Epithelial cell of esophagus (primary cell): ENCODE data around the gene VAMP7.
"Not testable (repeated sequence)": the region's sequence is repeated elsewhere in the genome, so short reads cannot be mapped to it uniquely, and the experiment has no call there.

Experiments
- DNase-seq: peaks from one replicate; pipeline ENCODE4 v3.0.0; 2010; ENCODE audit warnings: low read depth
- H3K4me3 ChIP-seq: 2 replicates; pipeline ENCODE4 v1.5.1; 2011; ENCODE audit warnings: mild to moderate bottlenecking, low read length, control low read depth
- CTCF ChIP-seq: IDR thresholded peaks from 2 replicates; pipeline ENCODE4 v1.5.1; 2011; ENCODE audit warnings: low read depth, mild to moderate bottlenecking, low read length, control low read depth, inconsistent platforms; ENCODE audit not compliant: insufficient read depth; ENCODE audit errors: missing control alignments

Gene VAMP7

DNA sequence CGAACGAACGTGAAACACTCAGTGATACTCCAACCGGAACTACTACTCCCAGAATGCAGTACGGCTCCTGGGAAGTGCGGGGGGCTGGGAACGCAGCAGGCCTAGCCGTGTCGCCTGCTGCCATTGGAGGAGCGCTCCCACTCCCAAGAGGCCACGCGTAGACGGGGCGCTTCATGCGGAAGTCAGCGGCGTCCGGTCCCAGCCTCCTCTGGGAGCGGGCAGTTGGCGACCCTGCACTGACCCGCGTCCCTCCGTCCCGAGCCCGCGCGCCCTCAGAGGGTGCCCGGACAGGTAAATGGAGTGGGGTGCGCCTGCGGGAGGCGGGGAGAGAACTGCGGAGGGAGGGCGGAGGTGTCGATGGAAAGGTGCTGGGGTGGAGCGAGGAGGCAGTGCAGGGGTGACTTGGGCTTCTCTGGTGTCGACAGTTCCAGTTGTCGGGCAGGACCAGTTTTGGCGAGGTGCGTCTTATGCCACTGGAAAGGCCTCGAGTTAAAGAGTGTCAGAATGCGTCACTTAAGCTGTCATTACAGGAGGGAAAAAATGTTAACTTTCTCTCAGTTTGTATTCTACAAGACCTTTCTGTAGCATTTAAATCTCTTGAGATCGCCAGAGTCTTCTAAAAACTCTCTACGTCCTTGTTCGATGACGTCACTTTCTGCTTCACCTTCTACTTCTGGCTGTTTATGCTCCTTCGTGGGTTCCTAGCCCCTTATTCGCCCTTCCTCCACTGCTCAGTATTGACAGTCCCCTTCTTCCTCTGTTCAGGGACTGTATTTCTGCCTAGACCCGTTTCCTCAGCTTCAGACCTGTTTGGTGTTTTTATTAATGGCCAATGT lies at the start of gene VAMP7:
VAMP7 (plus strand) TSS at position 188 of the 836 bp plus-strand sequence. CDS start 8,122 bp downstream, outside the sequence.
- TF ChIP-seq CTCF: no peak
- peak within 1 kb of the TSS; percentile 65 for H3K4me3 ChIP-seq
- peak; percentile 90 for DNase-seq

- TF ChIP-seq CTCF: no peak
- no peak overlapping the region for H3K4me3 ChIP-seq
- peak; percentile 24 for DNase-seq
Measured at GRCh38 chrX:155841232-155841631, 39.9 kb upstream of the VAMP7 start.

GRCh38 chrX:155851786-155852185 lies 29.4 kb upstream of the VAMP7 start:
- not testable (repeated sequence) for H3K4me3 ChIP-seq, DNase-seq

DNA sequence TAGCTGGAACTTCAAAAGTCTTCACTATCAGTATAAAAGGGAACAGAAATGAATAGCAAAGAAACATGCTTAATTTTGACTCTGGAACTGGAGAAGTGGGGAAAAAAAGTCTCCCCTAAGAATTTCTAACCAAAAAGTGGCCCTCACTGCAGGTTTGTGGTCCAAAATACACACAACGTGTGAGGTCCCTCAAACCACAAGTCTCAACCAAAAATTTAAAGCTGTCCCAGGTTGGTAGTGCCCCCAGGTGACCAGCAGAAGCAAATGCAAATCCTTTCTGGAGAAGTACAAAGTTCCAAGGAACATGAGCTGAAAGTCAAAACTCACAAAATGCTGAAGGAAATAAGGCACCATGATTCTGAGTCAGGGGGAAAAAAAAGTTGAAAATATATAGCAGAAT lies 23.6 kb upstream of the VAMP7 start:
- TF ChIP-seq CTCF: peak; percentile 37
- DNase-seq: peak; percentile 16
- no peak overlapping the region for H3K4me3 ChIP-seq

- TF ChIP-seq CTCF: peak; percentile 30
- DNase-seq: peak; percentile 13
- no peak overlapping the region for H3K4me3 ChIP-seq
Measured at GRCh38 chrX:155864655-155865054, 16.5 kb upstream of the VAMP7 start.

- no peak overlapping the region for H3K4me3 ChIP-seq
- DNase-seq: no peak
- TF ChIP-seq CTCF: no peak
Measured at GRCh38 chrX:155865193-155865592, 16.0 kb upstream of the VAMP7 start.

DNA sequence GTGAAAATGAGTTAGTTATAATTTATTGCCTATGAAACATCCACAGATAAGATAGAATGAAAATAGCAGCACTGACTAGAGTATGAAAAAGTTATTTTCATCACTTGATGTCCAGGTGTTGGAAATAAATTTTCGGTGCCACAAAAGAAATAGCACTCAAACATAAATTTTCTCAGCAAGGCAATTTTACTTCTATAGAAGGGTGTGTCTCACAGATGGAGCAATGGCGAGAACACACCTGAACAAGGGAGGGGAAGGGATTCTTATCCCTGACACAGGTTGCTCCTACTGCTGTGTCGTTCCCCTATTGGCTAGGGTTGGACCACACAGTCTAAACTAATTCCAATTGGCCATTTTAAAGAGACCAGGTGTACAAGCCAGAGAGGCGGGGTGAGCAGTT lies 13.3 kb upstream of the VAMP7 start:
- TF ChIP-seq CTCF: no peak
- DNase-seq: no peak
- H3K4me3 ChIP-seq: no peak overlapping the region
